Measurements from ENCODE around the gene HSD17B8. TPM values are rescaled to one million over a fixed set of nuclear protein-coding genes. Genes with fewer than 3 reads are reported as not detected.
A peak's percentile ranks its signal among the peaks of the same experiment; 100 is the strongest.

HSD17B8 gene
- total RNA-seq (10 to 100 TPM in 4 of 5 experiments, 1 to 10 TPM in 1; 9.7 to 19.5 (median 10.7) TPM), polyA plus RNA-seq (10 to 100 TPM; 62.6 to 67.0 TPM), total RNA-seq (8.9 reads per million, percentile 33 among the genes with 10 or more reads in this experiment)

GRCh38 chr6:33204415-33205190 lies at the start of gene HSD17B8:
Gene HSD17B8, plus strand, starts transcription at chr6:33204655. Its CDS starts 14 bp downstream, at chr6:33204669.
- ChIA-PET POLR2A (interaction anchor here (0.7 to 2.4 kb wide), 6 partner anchors 44 to 1540 kb away, joined by 3 to 14 read pairs (median 4); partner anchors contain the start of genes GPANK1, RGL2, RPS18 and VPS52), CTCF (interaction anchor here (1.1 kb wide), 1 partner anchor 9 kb away, joined by 3 read pairs; no protein-coding TSS in a partner anchor)
- Mint-ChIP-seq H3K9me3 (peaks cover 0 to 1% (median 0%) of the 10 kb centered on the region in 11 donors), H3K27me3 (no peaks in the 10 kb centered on the region), H3K36me3 (peaks cover 7 to 29% (median 15%) of the 10 kb centered on the region in 5 donors), H3K4me1 (peaks cover 49 to 70% (median 66%) of the 10 kb centered on the region in 7 donors), H3K27ac (peak within 1 kb of the TSS; percentile 75 to 97 (median 92)), H3K4me3 (peak within 1 kb of the TSS; percentile 86 to 100 (median 98))
- DNase-seq (peak; percentile 68 to 93 (median 76)), ATAC-seq (peak; percentile 74)
- Histone ChIP-seq H3K27ac (ENCODE audit: low read depth, low read length) (peak within 1 kb of the TSS; percentile 89), H3K9me3 (ENCODE audit: control insufficient read depth in 2 of 3, low read length in 3 of 3) (no peaks in the 10 kb centered on the region), H3K4me3 (ENCODE audit: low read length) (peak within 1 kb of the TSS; percentile 89), H3K36me3 (ENCODE audit: control insufficient read depth in 2 of 3, insufficient read depth in 3 of 3, low read length in 3 of 3) (peaks cover 0 to 39% (median 10%) of the 10 kb centered on the region in 3 experiments), H3K27me3 (ENCODE audit: control insufficient read depth in 2 of 2, insufficient read depth in 2 of 2, low read length in 2 of 2) (no peaks in the 10 kb centered on the region), H3K4me1 (ENCODE audit: control insufficient read depth in 2 of 2, insufficient read depth in 2 of 2, low read length in 2 of 2) (peaks cover 30 to 37% of the 10 kb centered on the region in 2 donors)
- intact Hi-C loops (cut with micrococcal nuclease), result loop anchor here (1.0 to 10.0 kb wide), 10 partner anchors 45 to 2000 kb away; partner anchors contain the start of genes C6orf47 (in 1 of the 2), CLIC1 (in 1 of the 2), CSNK2B (in 1 of the 2) and CUTA (in 1 of the 2)

- intact Hi-C loops (cut with micrococcal nuclease), result no loop called here
- H3K9me3 Mint-ChIP-seq, result peaks cover 4 to 17% (median 10%) of the 10 kb centered on the region in 11 donors
- DNase-seq (no peak), ATAC-seq (no peak)
- Histone ChIP-seq H3K27ac (ENCODE audit: low read depth, low read length) (no peak overlapping the region), H3K36me3 (ENCODE audit: control insufficient read depth in 2 of 3, insufficient read depth in 3 of 3, low read length in 3 of 3) (no peaks in the 10 kb centered on the region), H3K9me3 (ENCODE audit: control insufficient read depth in 2 of 3, low read length in 3 of 3) (no peaks in the 10 kb centered on the region), H3K4me1 (ENCODE audit: control insufficient read depth in 2 of 2, insufficient read depth in 2 of 2, low read length in 2 of 2) (no peaks in the 10 kb centered on the region), H3K27me3 (ENCODE audit: control insufficient read depth in 2 of 2, insufficient read depth in 2 of 2, low read length in 2 of 2) (no peaks in the 10 kb centered on the region), H3K4me3 (ENCODE audit: low read length) (no peak overlapping the region)
- H3K4me3 Mint-ChIP-seq, result no peak overlapping the region
- peak overlapping the region in 1 of 9 donors; percentile 69 for H3K27ac Mint-ChIP-seq
- POLR2A ChIA-PET, result no interaction called here
- H3K36me3 Mint-ChIP-seq, result peaks cover 3 to 7% (median 6%) of the 10 kb centered on the region in 5 donors
- CTCF ChIA-PET, result interaction anchor here (1.1 kb wide), 1 partner anchor 41 kb away, joined by 3 read pairs; no protein-coding TSS in a partner anchor
- H3K4me1 Mint-ChIP-seq, result peaks cover 2 to 8% (median 5%) of the 10 kb centered on the region in 7 donors
- peaks cover 0 to 21% (median 0%) of the 10 kb centered on the region in 5 donors for H3K27me3 Mint-ChIP-seq
Measured at GRCh38 chr6:33156561-33156960, 47.9 kb upstream of the HSD17B8 start.

GRCh38 chr6:33156964-33157363 lies 47.5 kb upstream of the HSD17B8 start:
- ATAC-seq (no peak), DNase-seq (no peak)
- Histone ChIP-seq H3K27me3 (ENCODE audit: control insufficient read depth in 2 of 2, insufficient read depth in 2 of 2, low read length in 2 of 2) (no peaks in the 10 kb centered on the region), H3K4me1 (ENCODE audit: control insufficient read depth in 2 of 2, insufficient read depth in 2 of 2, low read length in 2 of 2) (no peaks in the 10 kb centered on the region), H3K36me3 (ENCODE audit: control insufficient read depth in 2 of 3, insufficient read depth in 3 of 3, low read length in 3 of 3) (no peaks in the 10 kb centered on the region), H3K9me3 (ENCODE audit: control insufficient read depth in 2 of 3, low read length in 3 of 3) (no peaks in the 10 kb centered on the region), H3K4me3 (ENCODE audit: low read length) (no peak overlapping the region), H3K27ac (ENCODE audit: low read depth, low read length) (no peak overlapping the region)
- intact Hi-C loops (cut with micrococcal nuclease), result no loop called here
- Mint-ChIP-seq H3K4me1 (peaks cover 6 to 12% (median 8%) of the 10 kb centered on the region in 7 donors), H3K4me3 (no peak overlapping the region), H3K36me3 (peaks cover under 1 to 4% (median 3%) of the 10 kb centered on the region in 5 donors), H3K27me3 (peaks cover 0 to 17% (median 0%) of the 10 kb centered on the region in 5 donors), H3K9me3 (peaks cover under 1 to 13% (median 7%) of the 10 kb centered on the region in 11 donors), H3K27ac (no peak overlapping the region)
- CTCF ChIA-PET, result interaction anchor here (1.1 kb wide), 1 partner anchor 41 kb away, joined by 3 read pairs; no protein-coding TSS in a partner anchor
- POLR2A ChIA-PET, result interaction anchor here (0.7 kb wide), 1 partner anchor 27 kb away, joined by 4 read pairs; no protein-coding TSS in a partner anchor

- H3K4me1 ChIP-seq (ENCODE audit: control insufficient read depth in 2 of 2, insufficient read depth in 2 of 2, low read length in 2 of 2), result no peaks in the 10 kb centered on the region
- ATAC-seq (no peak), DNase-seq (no peak)
- CTCF ChIA-PET, result interaction anchor here (0.5 to 6.0 kb wide), 5 partner anchors 38 to 1503 kb away, joined by 3 to 73 read pairs (median 3); partner anchors contain the start of genes RXRB and SLC39A7
- no peak overlapping the region for H3K27ac Mint-ChIP-seq
- H3K9me3 ChIP-seq (ENCODE audit: control insufficient read depth in 2 of 3, low read length in 3 of 3), result no peaks in the 10 kb centered on the region
- no peaks in the 10 kb centered on the region for H3K36me3 Mint-ChIP-seq
- no peak overlapping the region for H3K27ac ChIP-seq (ENCODE audit: low read depth, low read length)
- POLR2A ChIA-PET, result interaction anchor here (1.0 to 4.5 kb wide), 3 partner anchors 37 to 89 kb away, joined by 3 to 28 read pairs (median 5); no protein-coding TSS in a partner anchor
- peaks cover 8 to 16% (median 10%) of the 10 kb centered on the region in 7 donors for H3K4me1 Mint-ChIP-seq
- no peak overlapping the region for H3K4me3 ChIP-seq (ENCODE audit: low read length)
- H3K9me3 Mint-ChIP-seq, result peaks cover 0 to under 1% (median 0%) of the 10 kb centered on the region in 11 donors
- no peaks in the 10 kb centered on the region for H3K36me3 ChIP-seq (ENCODE audit: control insufficient read depth in 2 of 3, insufficient read depth in 3 of 3, low read length in 3 of 3)
- no peak overlapping the region for H3K4me3 Mint-ChIP-seq
- peaks cover 0 to 8% (median 0%) of the 10 kb centered on the region in 5 donors for H3K27me3 Mint-ChIP-seq
- H3K27me3 ChIP-seq (ENCODE audit: control insufficient read depth in 2 of 2, insufficient read depth in 2 of 2, low read length in 2 of 2), result no peaks in the 10 kb centered on the region
- intact Hi-C loops (cut with micrococcal nuclease), result loop anchor here in 1 of 2 donors (5.0 kb wide), 1 partner anchor 43 kb away; no protein-coding TSS in a partner anchor
Measured at GRCh38 chr6:33160096-33160495, 44.4 kb upstream of the HSD17B8 start.

GRCh38 chr6:33160728-33161344 lies 43.6 kb upstream of the HSD17B8 start:
- Mint-ChIP-seq H3K27ac (peak overlapping the region in 1 of 9 donors; percentile 63), H3K4me3 (peak overlapping the region in 7 of 10 donors; percentile 76 to 90 (median 88))
- intact Hi-C loops (cut with micrococcal nuclease), result loop anchor here (1.0 to 5.0 kb wide), 4 partner anchors 36 to 138 kb away; no protein-coding TSS in a partner anchor

More at GRCh38 chr6:33160728-33161344, 43.6 kb upstream of the HSD17B8 start:
- Histone ChIP-seq H3K36me3 (ENCODE audit: control insufficient read depth in 2 of 3, insufficient read depth in 3 of 3, low read length in 3 of 3) (no peaks in the 10 kb centered on the region), H3K4me1 (ENCODE audit: control insufficient read depth in 2 of 2, insufficient read depth in 2 of 2, low read length in 2 of 2) (no peaks in the 10 kb centered on the region), H3K4me3 (ENCODE audit: low read length) (no peak overlapping the region), H3K27me3 (ENCODE audit: control insufficient read depth in 2 of 2, insufficient read depth in 2 of 2, low read length in 2 of 2) (no peaks in the 10 kb centered on the region), H3K9me3 (ENCODE audit: control insufficient read depth in 2 of 3, low read length in 3 of 3) (no peaks in the 10 kb centered on the region), H3K27ac (ENCODE audit: low read depth, low read length) (no peak overlapping the region)
- Mint-ChIP-seq H3K27me3 (peaks cover 0 to 8% (median 0%) of the 10 kb centered on the region in 5 donors), H3K36me3 (no peaks in the 10 kb centered on the region), H3K4me1 (peaks cover 8 to 16% (median 10%) of the 10 kb centered on the region in 7 donors), H3K9me3 (no peaks in the 10 kb centered on the region)
- ATAC-seq (no peak), DNase-seq (no peak)
- ChIA-PET CTCF (interaction anchor here (1.1 to 6.0 kb wide), 5 partner anchors 8 to 270 kb away, joined by 3 to 73 read pairs (median 3); partner anchors contain the start of genes RXRB and SLC39A7), POLR2A (interaction anchor here (1.0 to 4.5 kb wide), 3 partner anchors 34 to 88 kb away, joined by 4 to 28 read pairs (median 5); no protein-coding TSS in a partner anchor)

Measured in naive thymus-derived CD4-positive, alpha-beta T cell (primary cell).